Stomach (tissue), 9 donors: ENCODE measurements around the gene CCDC191. TPM values are rescaled to one million over a fixed set of nuclear protein-coding genes. Genes with fewer than 3 reads are reported as not detected.
A peak's percentile ranks its signal among the peaks of the same experiment; 100 is the strongest.

Experiments
- DNase-seq, 2 donors: peaks; one replicate each; pipeline versions ENCODE4 v3.0.0 to v3.0.0-alpha.2; 2013 to 2019
- H3K27ac ChIP-seq, 5 donors: fragments of 200-600 bp in 4 of 5; sonication (generic) in 4 of 5; one replicate each; pipeline ENCODE4 v1.5.1; 2013 to 2019; ENCODE audit warnings: mild to moderate bottlenecking in 1 of 5, moderate library complexity in 1 of 5
- H3K27me3 ChIP-seq, 3 donors: fragments of 200-600 bp; sonication (generic); one replicate each; pipeline ENCODE4 v1.5.1; 2017 to 2019; ENCODE audit warnings: mixed run types in 1 of 3
- H3K36me3 ChIP-seq, 4 donors: fragments of 200-600 bp; sonication (generic); 1 replicate in 3 of 4; 2 replicates in 1 of 4; pipeline ENCODE4 v1.5.1; 2016 to 2019
- H3K4me1 ChIP-seq, 4 donors: fragments of 200-600 bp; sonication (generic); one replicate each; pipeline ENCODE4 v1.5.1; 2016 to 2019
- H3K4me3 ChIP-seq, 4 donors: fragments of 200-600 bp; sonication (generic) in 3 of 4; one replicate each; pipeline ENCODE4 v1.5.1; 2016 to 2019; ENCODE audit warnings: mild to moderate bottlenecking in 1 of 4
- H3K9me3 ChIP-seq, 4 donors: fragments of 200-600 bp; sonication (generic); one replicate each; pipeline ENCODE4 v1.5.1; 2016 to 2019
- EP300 ChIP-seq: sonication (generic); formaldehyde crosslinking; IDR thresholded peaks from one replicate; pipeline ENCODE4 v1.6.1; 2017; ENCODE audit warnings: antibody characterized with exemption
- POLR2A ChIP-seq, 4 donors: fragments of 450-650 bp; IDR thresholded peaks; one replicate each; pipeline ENCODE4 v1.6.1; 2016; ENCODE audit warnings: antibody characterized with exemption in 4 of 4, control low read depth in 2 of 4, mild to moderate bottlenecking in 1 of 4, moderate library complexity in 1 of 4
- POLR2AphosphoS5 ChIP-seq, 3 donors: sonication (generic); formaldehyde crosslinking; IDR thresholded peaks; one replicate each; pipeline ENCODE4 v1.6.1; 2016; ENCODE audit warnings: antibody characterized with exemption in 3 of 3
- WGBS, 5 donors: extraction: QIAGEN DNeasy Blood & Tissue Kit in 3 of 5; methylation state at CpG; one replicate each; pipeline versions ENCODE4 v1.1.5 to v1.1.7; 2013 to 2018; 5-methylcytosine and 5-hydroxymethylcytosine counted together
- intact Hi-C: fragments of 100-400 bp; cut with DNase I; formaldehyde crosslinking; loops from one replicate; pipeline ENCODE4 v1.15.1; 2023; ENCODE audit warnings: low total_unique reads
- polyA plus RNA-seq, 3 donors: library from polyadenylated mRNA; stranded (reverse); fragments of 200-250 nt; gene quantifications; one replicate each; pipeline ENCODE4 v1.2.3, GENCODE V29; 2013
- total RNA-seq, 5 donors: library from RNA; depleted of rRNA; stranded (reverse); fragments of >200 nt; gene quantifications; one replicate each; pipeline versions ENCODE4 v1.1.0 to v1.2.3, GENCODE V29; 2014 to 2016
- TF ChIP-seq, protein P1 (sequence below), 7 experiments: fragments of 450-650 bp in 4 of 7; fragments of 200-600 bp in 3 of 7; sonication (generic) in 3 of 7; IDR thresholded peaks; one replicate each; pipeline ENCODE4 v1.5.1; 2016 to 2019; ENCODE audit warnings: antibody characterized with exemption in 7 of 7, control low read depth in 2 of 7, mild to moderate bottlenecking in 1 of 7
- donor health status: healthy with polysubstance abuse.
- donor health status: Bipolar disorder and iron deficiency.
- donor health status: healthy.

CCDC191 gene
- total and polyA plus RNA-seq, 8 donors, result 1.4 to 21.0 (median 3.8) TPM

- peaks cover 0 to 4% (median 0%) of the 10 kb centered on the region in 4 donors for H3K36me3 ChIP-seq
- WGBS, 5 donors, result 95 to 99% (median 98%) methylated on average over 2 of the region's 2 CpGs
- no peaks in the 10 kb centered on the region for H3K27me3 ChIP-seq
- intact Hi-C loops, result no loop called here
- H3K27ac ChIP-seq, result no peak overlapping the region
- no peaks in the 10 kb centered on the region for H3K9me3 ChIP-seq
- no peak for DNase-seq
- TF ChIP-seq POLR2AphosphoS5 (IDR thresholded peaks at IDR 0.05), result no peak
- TF ChIP-seq EP300, result no peak
- no peak for TF ChIP-seq POLR2A (IDR thresholded peaks at IDR 0.05)
- TF ChIP-seq, protein P1, sequence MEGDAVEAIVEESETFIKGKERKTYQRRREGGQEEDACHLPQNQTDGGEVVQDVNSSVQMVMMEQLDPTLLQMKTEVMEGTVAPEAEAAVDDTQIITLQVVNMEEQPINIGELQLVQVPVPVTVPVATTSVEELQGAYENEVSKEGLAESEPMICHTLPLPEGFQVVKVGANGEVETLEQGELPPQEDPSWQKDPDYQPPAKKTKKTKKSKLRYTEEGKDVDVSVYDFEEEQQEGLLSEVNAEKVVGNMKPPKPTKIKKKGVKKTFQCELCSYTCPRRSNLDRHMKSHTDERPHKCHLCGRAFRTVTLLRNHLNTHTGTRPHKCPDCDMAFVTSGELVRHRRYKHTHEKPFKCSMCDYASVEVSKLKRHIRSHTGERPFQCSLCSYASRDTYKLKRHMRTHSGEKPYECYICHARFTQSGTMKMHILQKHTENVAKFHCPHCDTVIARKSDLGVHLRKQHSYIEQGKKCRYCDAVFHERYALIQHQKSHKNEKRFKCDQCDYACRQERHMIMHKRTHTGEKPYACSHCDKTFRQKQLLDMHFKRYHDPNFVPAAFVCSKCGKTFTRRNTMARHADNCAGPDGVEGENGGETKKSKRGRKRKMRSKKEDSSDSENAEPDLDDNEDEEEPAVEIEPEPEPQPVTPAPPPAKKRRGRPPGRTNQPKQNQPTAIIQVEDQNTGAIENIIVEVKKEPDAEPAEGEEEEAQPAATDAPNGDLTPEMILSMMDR (IDR thresholded peaks at IDR 0.05), result no peak
- no peak overlapping the region for H3K4me3 ChIP-seq
- no peaks in the 10 kb centered on the region for H3K4me1 ChIP-seq
Measured at GRCh38 chr3:114019486-114019885, 36.8 kb downstream of the CCDC191 start.

DNA sequence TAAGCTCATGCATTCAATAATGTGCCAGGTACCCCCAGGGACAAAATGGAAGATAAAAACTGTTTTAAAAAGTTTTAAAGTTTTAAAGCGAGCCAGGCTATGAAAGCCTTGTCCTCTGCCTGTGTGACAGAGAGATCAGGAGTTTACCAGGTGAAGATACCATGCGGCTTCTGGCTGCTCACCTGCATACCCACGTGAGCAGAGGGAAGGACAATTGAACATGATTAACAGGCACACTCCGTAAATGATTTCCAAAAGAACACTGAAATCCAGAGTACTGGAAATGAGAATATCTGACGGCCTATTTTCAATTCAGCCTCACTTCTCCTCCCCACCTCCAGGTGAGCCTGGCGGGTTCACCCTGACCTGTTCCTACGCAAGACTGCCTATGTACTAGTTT lies 42.1 kb downstream of the CCDC191 start:
- Histone ChIP-seq H3K4me1 (no peaks in the 10 kb centered on the region), H3K27me3 (no peaks in the 10 kb centered on the region), H3K27ac (no peak overlapping the region), H3K36me3 (peaks cover 0 to 16% (median 10%) of the 10 kb centered on the region in 4 donors), H3K9me3 (no peaks in the 10 kb centered on the region), H3K4me3 (no peak overlapping the region)
- DNase-seq, result no peak
- TF ChIP-seq POLR2AphosphoS5 (IDR thresholded peaks at IDR 0.05) (no peak), EP300 (no peak), POLR2A (IDR thresholded peaks at IDR 0.05) (no peak)
- TF ChIP-seq, protein P1 (IDR thresholded peaks at IDR 0.05), result no peak
- intact Hi-C loops, result no loop called here
- WGBS, 5 donors, result 92 to 95% (median 94%) methylated on average over 7 of the region's 7 CpGs

- Histone ChIP-seq H3K27ac (no peak overlapping the region), H3K9me3 (no peaks in the 10 kb centered on the region), H3K4me3 (no peak overlapping the region), H3K36me3 (peaks cover 0 to 18% (median 9%) of the 10 kb centered on the region in 4 donors), H3K4me1 (no peaks in the 10 kb centered on the region), H3K27me3 (no peaks in the 10 kb centered on the region)
- intact Hi-C loops, result no loop called here
- TF ChIP-seq EP300, result no peak
- TF ChIP-seq, protein P1 (IDR thresholded peaks at IDR 0.05), result no peak
- no peak for TF ChIP-seq POLR2AphosphoS5 (IDR thresholded peaks at IDR 0.05)
- TF ChIP-seq POLR2A (IDR thresholded peaks at IDR 0.05), result no peak
- no peak for DNase-seq
- 88 to 97% (median 91%) methylated on average over 2 of the region's 2 CpGs for WGBS, 5 donors
Measured at GRCh38 chr3:114011059-114011797, 45.1 kb downstream of the CCDC191 start.

- intact Hi-C loops, result no loop called here
- TF ChIP-seq POLR2AphosphoS5 (IDR thresholded peaks at IDR 0.05) (no peak), EP300 (no peak), POLR2A (IDR thresholded peaks at IDR 0.05) (no peak)
- TF ChIP-seq, protein P1 (IDR thresholded peaks at IDR 0.05), result no peak
- no peaks in the 10 kb centered on the region for H3K27me3 ChIP-seq
- WGBS, 5 donors, result 86 to 96% (median 95%) methylated on average over 5 of the region's 5 CpGs
- H3K4me1 ChIP-seq, result no peaks in the 10 kb centered on the region
- no peak overlapping the region for H3K4me3 ChIP-seq
- peaks cover 0 to 9% (median 3%) of the 10 kb centered on the region in 4 donors for H3K9me3 ChIP-seq
- peak in 1 of 2 donors; percentile 31 for DNase-seq
- no peak overlapping the region for H3K27ac ChIP-seq
- peaks cover 0 to 57% (median 43%) of the 10 kb centered on the region in 4 donors for H3K36me3 ChIP-seq
Measured at GRCh38 chr3:114005481-114005880, 50.8 kb downstream of the CCDC191 start.
